SU-DHL-6 (cell line): ENCODE data around the gene TBC1D23.

ENCODE experiments used
- CTCF ChIP-seq: fragments of 200-600 bp; sonication (generic); IDR thresholded peaks from one replicate; pipeline ENCODE4 v1.5.1; 2017; ENCODE audit warnings: antibody characterized with exemption, mild to moderate bottlenecking, low read length, moderate library complexity; ENCODE audit not compliant: insufficient read depth, poor library complexity, severe bottlenecking
- EZH2phosphoT487 ChIP-seq: fragments of 200-600 bp; sonication (generic), shearing (Covaris generic); conservative IDR thresholded peaks from 2 replicates; pipeline ENCODE4 v1.6.1; 2018; ENCODE audit warnings: mild to moderate bottlenecking, antibody characterized with exemption, low read length, moderate library complexity, mixed read lengths

- TF ChIP-seq CTCF: no peak
- no peak for TF ChIP-seq EZH2phosphoT487
Measured at GRCh38 chr3:100289339-100289738, 28.5 kb downstream of the TBC1D23 start.
